ENCODE results near the gene PTGER4.

- no peak for TF ChIP-seq CTCF (IDR thresholded peaks at IDR 0.05)
- no peak for TF ChIP-seq ZFX (IDR thresholded peaks at IDR 0.05; ENCODE audit: borderline replicate concordance)
Observed at GRCh38 chr5:40649463-40650030, 30.2 kb upstream of the PTGER4 start.

All from 22Rv1 (cell line).